NCI-H1417 treated with DMSO at 0.1 percent for 48 hours (cell line): ENCODE results near the gene GCA.

Experiments
- DNase-seq: peaks from one replicate; lab custom pipeline; 2025; lab: John Stamatoyannopoulos, UW

The GCA gene

GRCh38 chr2:162328424-162329157 is 15.3 kb upstream of the GCA start:
- DNase-seq, result no peak

DNA sequence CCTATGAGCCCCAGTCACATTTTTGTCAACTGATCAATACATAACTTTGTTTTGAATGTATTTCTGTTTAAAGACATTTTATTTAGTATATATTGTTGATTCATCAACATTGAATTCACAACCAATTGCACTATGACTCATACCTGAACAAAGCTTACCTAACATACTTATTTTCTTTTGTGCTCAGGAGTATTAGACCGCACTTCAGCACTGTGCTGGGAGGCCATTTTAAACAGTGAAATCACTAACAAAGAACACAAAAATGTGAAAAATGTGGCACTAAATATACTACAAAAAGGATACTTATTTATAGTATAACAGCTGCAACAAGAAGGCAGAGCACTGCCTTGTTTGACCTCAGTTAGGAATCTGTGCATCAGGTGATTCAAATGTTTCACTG is 13.1 kb upstream of the GCA start:
- no peak for DNase-seq

GRCh38 chr2:162333968-162334367 is 10.0 kb upstream of the GCA start:
- no peak for DNase-seq

DNA sequence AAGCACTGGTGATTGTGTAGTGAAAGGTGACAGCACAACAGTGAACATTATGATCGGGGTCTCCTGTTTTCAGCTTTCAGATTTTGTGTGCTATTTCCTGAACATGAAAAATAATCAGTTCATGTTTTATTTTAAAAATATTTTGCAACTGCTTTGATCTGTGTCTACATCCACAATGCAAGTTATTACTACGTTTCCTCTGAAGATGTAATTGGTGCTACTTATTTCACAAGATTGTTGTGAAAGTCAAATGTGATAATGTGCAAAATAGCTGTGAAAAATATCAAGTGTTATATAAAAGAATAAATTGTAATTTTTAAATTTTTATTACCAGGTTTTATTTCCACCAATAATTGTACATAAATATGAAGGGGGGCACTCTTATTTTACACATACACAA is 6.1 kb upstream of the GCA start:
- DNase-seq, result no peak

DNA sequence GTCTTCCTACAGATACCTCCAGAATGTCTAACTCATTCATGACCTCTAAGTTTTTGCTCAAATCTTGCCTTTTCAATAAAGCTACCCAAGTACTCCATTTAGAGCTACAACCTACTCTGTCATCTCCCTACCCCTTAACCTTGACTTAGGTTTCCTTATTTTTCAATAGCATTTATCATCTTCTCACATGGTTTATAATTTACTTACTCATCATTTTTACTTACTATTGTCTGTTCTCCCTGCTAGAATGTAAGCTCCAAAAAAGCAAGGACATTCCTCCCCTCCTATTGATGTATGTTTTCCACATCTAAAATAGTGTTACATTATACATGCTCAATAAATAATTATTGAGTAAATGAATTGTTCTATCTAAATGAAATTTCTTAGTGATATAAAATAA is 3.1 kb upstream of the GCA start:
- no peak for DNase-seq

GRCh38 chr2:162342321-162342720 is 1.6 kb upstream of the GCA start:
- no peak for DNase-seq

DNA sequence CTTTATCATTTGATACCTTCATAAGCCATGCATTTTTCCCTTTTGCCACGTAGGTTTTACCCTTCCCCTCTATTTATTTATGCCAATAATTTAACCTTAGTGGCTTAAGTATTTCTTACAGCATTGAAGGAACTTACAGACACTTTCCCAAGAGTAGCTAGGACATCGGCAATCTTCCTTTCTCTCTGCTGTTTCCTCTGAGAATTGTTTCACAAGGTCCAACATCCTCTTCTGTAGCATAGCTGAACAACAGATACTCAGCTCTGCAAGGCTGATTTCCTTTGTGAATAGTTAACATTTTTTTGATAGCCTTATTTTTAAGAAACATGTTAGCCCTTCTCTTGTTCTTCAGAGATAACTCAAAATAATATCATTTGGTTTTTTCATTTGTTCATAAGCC is 1.1 kb upstream of the GCA start:
- no peak for DNase-seq

DNA sequence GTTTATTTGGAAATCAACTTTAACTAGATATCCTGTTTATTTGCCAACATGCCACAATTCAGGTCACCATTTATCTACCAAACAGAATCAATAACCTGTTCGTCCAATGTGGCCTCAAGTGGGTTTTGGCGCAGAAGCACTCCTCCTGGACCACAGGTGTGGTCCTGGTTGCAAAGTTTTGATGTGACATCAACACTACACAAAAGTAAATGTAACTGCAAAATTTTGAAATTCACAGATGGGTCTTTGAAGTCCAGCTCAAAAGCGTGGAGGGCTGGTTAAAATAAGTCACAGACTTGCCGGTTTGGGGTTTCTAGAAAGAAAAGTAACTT is 474 bp upstream of the GCA start:
- no peak for DNase-seq

DNA sequence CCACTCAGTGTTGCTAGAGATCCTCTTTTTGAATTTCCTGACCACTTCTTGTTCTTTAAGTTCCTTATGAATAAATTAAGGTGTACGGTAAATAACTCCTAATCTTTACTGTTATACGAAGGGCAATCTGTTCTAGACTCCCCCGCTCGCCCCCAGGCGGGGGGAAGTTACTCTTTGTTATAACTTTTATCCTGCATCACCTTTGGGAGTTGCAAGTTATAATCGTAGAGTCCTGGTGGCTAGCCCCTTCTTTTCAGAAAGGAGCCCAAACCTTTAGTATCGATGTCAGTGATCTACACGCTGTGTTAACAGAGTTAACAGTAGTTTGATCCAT is 652 bp downstream of the GCA start:
- DNase-seq, result no peak

- no peak for DNase-seq
These were observed 21.5 kb downstream of the GCA start for GRCh38 chr2:162365392-162365791.

- no peak for DNase-seq
These were observed 24.6 kb downstream of the GCA start for GRCh38 chr2:162368494-162368893.

DNA sequence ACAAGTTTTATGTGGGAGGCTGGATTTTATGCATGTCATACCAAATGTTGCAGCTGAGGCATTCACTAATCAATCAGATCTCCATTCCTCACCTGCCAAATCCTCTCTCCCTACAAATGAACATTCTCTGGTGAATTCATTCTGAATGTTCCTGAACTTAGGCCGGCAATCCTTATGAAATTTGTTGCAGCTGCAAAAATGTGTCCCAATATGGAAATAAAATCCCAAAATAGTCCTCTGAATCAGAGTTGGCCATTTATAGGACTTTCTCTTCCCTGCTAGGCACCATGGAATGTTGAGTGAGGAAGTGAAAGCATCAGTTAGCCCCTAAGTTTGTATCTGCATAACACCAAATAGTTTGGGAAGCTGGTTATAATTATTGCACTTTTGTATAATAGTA is 25.6 kb downstream of the GCA start:
- no peak for DNase-seq

- DNase-seq, result no peak
These were observed 27.0 kb downstream of the GCA start for GRCh38 chr2:162370931-162371330.

DNA sequence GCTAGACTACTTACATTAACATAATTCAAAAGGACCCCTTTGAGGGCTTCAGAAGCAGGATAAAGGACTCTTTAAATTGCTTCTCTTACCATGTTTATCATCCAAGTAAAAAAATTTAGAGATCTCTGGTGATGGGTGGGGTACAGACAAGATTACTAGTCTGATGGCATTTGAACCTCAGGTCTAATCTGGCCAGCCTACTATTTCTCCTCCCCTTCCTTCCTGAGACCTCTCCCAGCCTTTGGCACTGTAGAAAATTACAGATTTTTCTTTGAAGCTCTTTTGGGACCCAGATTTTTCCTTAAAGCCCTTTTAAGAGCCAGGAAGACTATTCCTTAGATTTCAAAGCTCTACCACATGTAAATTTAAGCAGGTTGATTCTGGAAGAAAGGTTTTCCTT is 28.9 kb downstream of the GCA start:
- no peak for DNase-seq

DNA sequence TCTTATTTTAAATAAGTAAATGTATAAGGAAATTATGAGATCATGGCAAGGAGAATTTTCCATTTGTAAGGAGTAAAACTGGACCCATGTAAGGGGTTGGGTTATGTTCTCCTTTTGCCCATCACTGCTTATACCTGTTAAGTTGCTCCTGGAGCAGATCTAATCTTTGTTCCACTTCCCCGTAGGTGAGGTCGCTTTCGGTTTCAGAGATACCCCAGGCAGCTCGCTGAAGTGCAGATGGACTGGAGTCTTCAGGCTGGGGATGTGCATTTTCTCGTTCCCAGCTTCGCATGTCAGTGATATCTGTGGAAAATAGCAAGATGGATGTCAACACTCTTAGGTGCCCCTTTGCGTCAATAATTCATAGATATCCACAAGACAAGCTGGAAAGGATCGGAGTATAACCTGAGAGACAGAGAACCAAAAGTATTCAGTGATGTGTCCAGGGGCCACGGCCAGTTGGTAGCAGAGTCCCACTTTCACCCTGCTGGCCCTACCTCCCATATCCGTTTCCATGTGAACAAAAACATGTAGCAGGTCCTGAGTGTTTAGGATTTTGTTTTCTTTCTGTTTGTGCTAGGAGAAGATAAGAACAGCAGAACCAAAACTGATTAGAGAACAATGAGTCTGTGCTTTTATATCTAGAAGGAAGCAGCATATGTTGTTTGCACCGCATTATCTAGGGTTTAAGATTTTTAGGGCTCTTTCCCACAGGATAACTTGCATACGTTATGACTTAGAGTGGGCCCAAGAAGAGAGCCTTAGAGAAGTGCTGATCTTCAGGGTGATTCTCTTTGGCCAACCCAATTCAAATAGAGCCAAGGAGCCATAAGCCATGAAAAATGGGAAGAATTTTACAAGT is 36.0 kb downstream of the GCA start:
- no peak for DNase-seq

DNA sequence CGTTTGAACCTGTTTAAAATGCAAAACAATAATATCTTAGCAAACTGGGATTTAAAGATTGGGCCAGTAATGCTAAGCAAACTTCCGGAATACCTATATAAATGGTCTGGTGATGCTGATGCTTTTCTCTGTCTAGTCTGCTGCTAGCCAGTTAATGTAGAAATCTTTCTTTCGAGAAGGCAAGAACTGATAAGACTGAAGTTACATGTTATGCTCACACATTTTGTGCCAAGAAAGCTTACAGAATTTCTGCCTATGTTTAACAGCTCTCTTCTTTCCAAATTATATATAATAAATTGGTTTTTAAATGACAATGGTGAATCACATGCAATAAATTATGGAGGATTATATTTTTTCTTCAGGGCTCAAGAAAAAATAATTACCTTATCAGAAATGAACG is 37.9 kb downstream of the GCA start:
- DNase-seq, result no peak

- no peak for DNase-seq
These were observed 38.3 kb downstream of the GCA start for GRCh38 chr2:162382278-162382677.

DNA sequence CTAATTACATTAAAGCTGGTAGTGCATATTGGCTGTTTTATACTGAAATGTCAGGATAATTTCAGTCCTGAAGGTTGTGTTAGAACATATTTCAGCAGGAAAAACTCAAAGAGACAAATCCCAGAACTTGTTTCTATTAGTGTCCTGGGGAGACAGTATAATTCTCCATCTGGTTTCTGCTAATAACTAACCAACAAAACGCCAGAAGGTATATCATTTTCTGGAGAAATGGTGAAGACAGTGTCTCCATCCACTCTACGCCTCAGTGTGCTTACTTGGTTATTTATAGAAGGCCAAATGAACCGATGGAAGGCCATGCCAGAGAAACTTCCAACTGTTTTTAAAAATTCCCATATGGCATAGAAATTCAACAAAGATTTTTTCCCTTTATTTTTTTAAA is 41.6 kb downstream of the GCA start:
- DNase-seq, result no peak

DNA sequence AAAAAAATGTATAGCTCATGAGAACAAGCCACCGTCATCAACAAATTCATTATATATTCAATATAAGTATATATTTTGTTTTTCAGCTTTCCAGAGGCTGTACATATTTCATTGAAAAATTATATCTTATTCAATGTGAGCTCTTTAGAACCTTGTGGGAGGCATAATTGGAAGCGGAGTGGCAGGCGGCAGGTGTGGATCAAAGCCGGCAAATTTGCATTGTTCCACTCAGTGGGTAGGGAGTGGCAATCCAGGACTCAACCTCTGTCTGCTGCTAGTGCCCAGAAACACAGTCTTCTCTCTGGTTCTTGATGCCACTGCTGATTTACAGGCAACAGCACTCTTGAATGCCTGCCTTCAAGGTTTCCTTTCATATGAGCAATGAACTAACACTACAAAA is 46.9 kb downstream of the GCA start:
- no peak for DNase-seq

DNA sequence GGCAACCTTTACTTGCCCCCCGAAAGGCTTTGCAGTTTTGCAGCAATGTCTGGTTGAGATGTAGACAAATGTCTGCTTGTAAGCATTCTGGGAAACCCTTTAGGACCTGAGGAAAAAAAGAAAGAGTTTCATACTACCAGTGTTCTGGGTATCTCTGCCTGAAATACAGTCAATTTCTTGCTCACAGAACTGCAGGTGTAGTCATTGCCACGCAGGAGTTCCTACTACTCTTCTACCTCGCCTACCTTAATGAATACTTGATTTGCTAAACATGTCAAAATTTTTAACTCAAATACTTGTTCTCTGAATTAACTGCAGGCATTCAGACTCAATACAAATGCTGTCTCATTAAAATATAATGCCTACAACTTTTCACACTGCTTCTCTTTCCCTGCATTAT is 56.4 kb downstream of the GCA start:
- no peak for DNase-seq

DNA sequence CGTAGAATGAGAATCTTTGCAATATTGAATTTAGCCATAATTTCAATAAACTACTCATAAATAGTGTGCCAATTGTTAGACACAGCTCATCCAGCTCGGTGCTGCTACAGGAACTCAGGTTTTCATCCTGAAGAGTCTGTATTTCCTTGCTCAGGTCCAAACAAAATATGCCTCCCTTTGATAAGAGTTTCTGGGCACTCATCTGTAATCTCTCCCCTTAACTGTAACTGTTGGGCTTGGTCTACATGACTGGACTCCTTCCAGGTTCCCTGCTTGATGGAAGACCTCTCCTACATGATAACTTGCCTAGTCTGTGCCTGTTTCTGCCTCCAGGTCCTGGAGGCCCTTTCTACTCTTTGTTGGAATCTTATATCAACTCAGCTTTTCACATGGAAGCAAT is 57.9 kb downstream of the GCA start:
- no peak for DNase-seq

- no peak for DNase-seq
These were observed 60.0 kb downstream of the GCA start for GRCh38 chr2:162403884-162404283.
